GM18870 (cell line): ENCODE measurements around the gene FRAT2.
"Not testable (repeated sequence)": the region's sequence is repeated elsewhere in the genome, so short reads cannot be mapped to it uniquely, and the experiment has no call there.

Experiments used
- ATAC-seq: cut with Tn5 transposase; IDR thresholded peaks from one replicate; pipeline ENCODE4 v1.9.1; 2021; ENCODE audit warnings: moderate library complexity; ENCODE audit not compliant: unreplicated experiment

The FRAT2 gene

GRCh38 chr10:97356918-97357317 lies 22.4 kb upstream of the FRAT2 start:
- ATAC-seq, result no peak

- no peak for ATAC-seq
Observed at GRCh38 chr10:97356318-97356914, 21.9 kb upstream of the FRAT2 start.

- ATAC-seq, result no peak
Observed at GRCh38 chr10:97355571-97355975, 21.0 kb upstream of the FRAT2 start.

DNA sequence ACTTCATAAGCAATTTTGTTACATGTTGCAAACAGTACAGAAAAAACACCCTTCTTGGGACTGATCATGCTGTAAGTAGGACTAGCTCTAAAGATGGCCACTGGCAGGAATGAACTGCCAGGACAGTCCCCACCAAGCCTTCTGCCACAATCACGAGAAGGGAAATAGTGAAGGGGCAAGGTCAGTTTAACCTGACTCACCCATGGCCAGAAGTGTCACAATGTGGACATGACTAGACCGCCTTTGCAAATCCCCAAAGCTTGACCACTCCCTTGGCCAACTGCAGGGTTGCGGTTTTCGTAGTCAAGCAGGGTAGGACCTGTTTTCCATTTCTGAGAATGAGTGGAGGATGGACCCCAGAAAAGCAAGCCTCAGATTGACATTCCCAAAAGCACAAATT lies 19.4 kb upstream of the FRAT2 start:
- ATAC-seq, result no peak

DNA sequence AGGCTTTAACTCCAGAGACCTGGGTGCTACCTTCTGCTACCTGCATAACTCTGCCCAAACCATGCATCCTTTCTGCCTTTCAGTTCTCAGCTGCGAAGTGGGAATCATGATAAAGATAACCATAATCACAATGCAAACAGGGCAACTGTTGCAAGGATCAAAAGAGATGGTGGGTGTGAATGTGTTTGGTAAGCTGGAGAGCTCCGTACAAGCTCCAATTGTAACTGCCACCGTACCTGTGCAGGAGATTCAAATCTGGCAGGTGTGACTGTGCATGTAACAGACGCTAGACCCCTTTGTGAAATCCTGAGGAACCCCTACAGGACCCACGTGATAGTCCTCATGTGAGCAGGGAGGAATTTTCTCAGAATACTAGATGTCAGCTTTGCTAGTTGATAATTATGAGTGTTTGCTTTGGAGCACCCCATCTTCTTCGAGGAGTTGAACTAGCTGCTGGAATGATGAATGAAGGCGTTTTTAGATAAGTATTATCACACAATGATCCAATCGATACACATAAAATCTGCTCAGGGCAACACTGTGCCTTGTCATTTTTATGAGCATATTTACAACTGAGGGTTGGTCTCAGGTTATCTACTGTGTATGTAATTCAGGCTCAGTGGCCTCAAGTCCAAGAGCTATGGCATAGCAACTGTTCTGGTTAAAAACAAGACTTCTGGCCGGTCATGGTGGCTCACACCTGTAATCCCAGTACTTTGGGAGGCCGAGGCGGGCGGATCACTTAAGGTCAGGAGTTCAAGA lies 15.4 kb upstream of the FRAT2 start:
- ATAC-seq, result no peak

DNA sequence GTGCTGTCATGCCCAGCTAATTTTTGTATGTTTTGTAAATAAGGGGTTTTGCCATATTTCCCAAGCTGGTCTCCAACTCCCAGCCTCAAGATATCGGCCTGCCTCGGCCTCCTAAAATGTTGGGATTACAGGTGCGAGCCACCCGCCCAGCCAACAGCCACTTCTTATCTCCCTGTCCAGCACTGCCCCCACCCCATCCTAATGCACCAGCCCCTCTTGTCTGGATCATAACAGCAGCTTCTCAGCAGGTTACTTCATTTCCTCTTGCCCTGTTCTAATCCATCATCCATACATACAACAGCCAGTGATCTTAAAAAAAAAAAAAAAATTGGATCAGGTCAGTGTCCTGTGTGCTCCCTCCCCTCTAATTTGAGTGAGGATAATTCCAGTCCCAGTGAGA lies 12.8 kb upstream of the FRAT2 start:
- no peak for ATAC-seq

- ATAC-seq, result not testable (repeated sequence)
Observed at GRCh38 chr10:97343664-97344063, 9.1 kb upstream of the FRAT2 start.

DNA sequence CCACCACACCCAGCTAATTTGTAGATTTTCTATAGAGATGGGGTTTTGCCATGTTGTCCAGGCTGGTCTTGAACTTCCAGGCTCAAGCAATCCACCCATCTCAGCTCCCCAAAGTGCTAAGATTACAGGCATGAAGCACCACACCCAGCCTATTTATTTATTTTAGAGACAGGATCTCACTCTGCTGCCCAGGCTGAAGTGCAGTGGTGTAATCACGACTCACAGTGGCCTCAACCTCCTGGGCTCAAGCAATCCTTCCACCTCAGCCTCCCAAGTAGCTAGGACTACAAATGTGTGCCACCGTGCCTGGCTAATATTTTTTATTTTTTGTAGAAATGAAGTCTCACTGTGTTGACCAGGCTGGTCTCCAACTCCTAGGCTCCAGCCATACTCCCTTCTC lies 6.9 kb upstream of the FRAT2 start:
- no peak for ATAC-seq

- no peak for ATAC-seq
Observed at GRCh38 chr10:97338041-97338440, 3.5 kb upstream of the FRAT2 start.

- ATAC-seq, result no peak
Observed at GRCh38 chr10:97336942-97337831, 2.7 kb upstream of the FRAT2 start.

DNA sequence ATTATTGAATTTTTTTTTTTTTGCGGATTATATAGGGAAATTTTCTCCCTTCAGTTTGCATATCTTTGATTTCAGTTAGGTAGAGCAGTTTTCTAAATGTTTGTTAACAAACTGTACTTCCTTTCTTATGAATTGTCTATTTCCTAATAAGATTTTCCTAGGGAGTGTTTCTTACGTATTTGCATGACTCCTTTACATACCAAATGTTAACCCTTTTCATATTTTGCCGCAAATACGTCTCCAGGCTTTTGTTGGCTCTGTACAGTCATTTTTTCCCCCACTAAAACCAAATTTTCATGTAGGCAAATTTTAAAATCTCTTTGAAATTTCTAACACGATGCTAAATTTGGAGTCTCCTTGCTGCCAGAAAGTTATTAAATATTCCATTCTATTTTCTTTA lies 1.9 kb upstream of the FRAT2 start:
- ATAC-seq, result no peak

GRCh38 chr10:97336006-97336405 lies 1.5 kb upstream of the FRAT2 start:
- ATAC-seq, result no peak

DNA sequence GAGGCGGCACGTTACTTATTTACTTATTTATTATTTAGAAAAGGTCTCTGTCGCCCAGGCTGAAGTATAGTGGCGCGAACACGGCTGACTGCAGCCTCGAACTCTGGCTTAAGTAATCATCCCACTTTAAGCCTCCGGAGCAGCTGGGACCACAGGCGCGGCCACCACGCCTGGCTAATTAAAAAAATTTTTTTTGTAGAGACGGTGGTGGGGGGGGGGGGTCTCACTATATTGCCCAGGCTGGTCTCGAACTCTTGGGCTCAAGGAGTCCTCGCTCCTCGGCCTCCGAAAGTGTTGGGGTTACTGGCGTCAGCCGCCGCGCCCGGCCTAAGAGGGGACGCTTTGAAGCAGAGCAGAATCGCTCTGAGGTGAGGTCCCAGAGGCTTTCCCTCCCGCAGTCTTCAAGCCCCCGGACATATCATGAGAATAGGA lies 675 bp upstream of the FRAT2 start:
- ATAC-seq, result peak; percentile 7

DNA sequence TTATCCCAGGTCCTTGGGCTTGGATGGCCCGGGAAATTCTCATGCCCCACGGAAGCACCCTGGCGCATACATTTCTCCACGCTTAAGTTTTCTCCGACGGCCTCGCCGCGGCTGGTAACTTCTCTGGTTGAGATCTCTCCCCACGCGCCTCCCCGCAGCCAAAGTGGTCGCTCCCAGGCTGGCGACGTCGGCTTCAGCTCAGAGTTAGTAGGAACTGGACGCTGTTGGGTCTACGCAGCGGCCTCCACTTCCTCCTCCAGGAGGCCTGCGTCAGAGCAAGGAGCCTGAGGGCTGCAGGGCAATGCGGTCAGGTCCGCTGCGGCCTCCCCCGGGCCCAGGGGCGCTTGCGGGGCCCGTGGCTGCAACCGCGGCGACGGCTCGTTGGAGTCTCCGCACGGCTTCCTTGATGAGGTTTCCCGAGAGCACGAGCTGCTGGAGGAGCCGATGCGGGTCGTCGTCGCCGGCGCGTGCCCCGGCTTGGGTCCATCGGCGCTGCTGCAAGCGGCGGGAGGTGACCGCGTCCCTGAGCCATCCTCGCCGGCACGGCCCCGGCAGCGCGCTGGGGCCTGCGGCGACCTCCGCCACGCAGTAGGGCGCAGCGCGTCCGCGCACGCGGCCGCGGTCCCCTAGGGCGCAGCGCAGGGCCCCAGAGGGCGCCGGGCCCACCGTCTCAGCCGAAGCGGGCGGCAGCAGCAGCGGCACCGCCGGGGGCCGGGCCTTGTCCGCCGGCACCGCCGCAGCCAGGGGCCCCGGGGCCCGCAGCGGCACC lies 744 bp downstream of the FRAT2 start:
- no peak for ATAC-seq

DNA sequence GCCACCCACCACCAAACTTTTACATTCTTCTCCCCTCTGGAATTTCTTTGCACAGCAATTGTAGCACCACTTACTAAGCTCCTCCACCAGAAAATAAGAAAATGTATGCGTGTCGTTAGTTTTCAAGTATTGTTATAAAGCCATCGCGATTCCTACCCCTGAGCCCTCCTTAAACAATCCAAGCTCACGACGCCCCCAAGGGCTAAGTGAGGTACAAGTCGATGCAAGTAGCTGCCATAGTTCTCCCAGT lies 1.3 kb downstream of the FRAT2 start:
- no peak for ATAC-seq

GRCh38 chr10:97332591-97333350 lies 1.8 kb downstream of the FRAT2 start:
- ATAC-seq, result no peak

GRCh38 chr10:97331153-97331703 lies 3.3 kb downstream of the FRAT2 start:
- no peak for ATAC-seq

GRCh38 chr10:97329766-97330165 lies 4.8 kb downstream of the FRAT2 start:
- no peak for ATAC-seq

DNA sequence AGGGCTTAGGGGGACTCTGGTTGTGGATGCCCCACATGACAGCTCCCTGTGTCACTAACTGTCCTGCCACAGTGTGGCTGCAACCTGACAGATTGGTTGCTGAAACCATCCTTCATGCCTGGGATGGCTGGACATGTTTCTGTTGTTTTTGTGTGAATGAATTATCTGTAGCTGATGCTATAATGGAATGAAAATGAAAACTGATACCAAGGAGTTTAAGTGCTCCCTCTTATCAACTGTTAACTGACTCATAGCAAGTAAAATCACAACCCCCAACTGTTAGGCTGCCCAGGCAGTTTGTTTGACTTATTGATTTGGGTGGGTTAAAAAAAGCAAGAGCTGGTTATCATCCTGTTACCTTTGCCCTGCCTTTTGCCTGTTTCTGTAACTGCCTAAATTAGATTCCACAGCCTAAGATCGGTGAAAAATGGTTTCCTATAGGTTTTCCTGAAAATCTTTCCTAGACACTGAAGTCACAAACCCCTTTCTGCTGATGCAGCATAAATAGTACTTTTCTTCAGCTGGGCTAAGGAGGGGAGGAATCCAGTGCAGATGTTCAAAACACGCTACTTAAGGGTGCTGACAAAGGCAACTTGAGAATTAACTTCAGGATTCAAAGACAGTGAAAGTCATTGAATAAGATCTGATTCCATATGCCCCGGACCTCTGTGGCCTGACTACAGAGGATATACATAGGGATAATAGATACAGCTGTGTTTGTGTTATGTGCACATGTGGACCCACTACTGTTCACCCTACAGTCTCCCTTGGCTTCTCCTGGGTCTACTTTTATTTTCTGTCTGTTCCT lies 5.7 kb downstream of the FRAT2 start:
- no peak for ATAC-seq
